T-helper 1 cell treated with Interleukin-12 subunit alpha and Interleukin-12 subunit beta and Interleukin-4 antibody, amounts not matched to agents 30 ng/mL and 1 ng/mL, for 36 hours (primary cell): Measurements from ENCODE around the gene MAGOH. TPM values are rescaled to one million over a fixed set of nuclear protein-coding genes. Genes with fewer than 3 reads are reported as not detected.
"Not testable (repeated sequence)": the region's sequence is repeated elsewhere in the genome, so short reads cannot be mapped to it uniquely, and the experiment has no call there.

ENCODE experiments used
- intact Hi-C: fragments of 100-400 bp; cut with micrococcal nuclease; formaldehyde crosslinking; loops from one replicate; pipeline ENCODE4 v1.15.1; 2024
- total RNA-seq: library from RNA; stranded (reverse); gene quantifications from 2 replicates; pipeline ENCODE4 v1.2.3, GENCODE V29; 2022

MAGOH gene
- total RNA-seq, 1 donor from 2014 or later = 67.7 TPM

GRCh38 chr1:53195246-53196016 lies 42.9 kb downstream of the MAGOH start:
- intact Hi-C loops = loop anchor here (1.0 to 5.0 kb wide), 19 partner anchors 13 to 1827 kb away; partner anchors contain the start of genes CC2D1B, CZIB, ECHDC2 and EPS15

GRCh38 chr1:53190210-53190611 lies 48.1 kb downstream of the MAGOH start:
- intact Hi-C loops = no loop called here

- intact Hi-C loops = no loop called here
These were observed 49.3 kb downstream of the MAGOH start for GRCh38 chr1:53189061-53189460.

DNA sequence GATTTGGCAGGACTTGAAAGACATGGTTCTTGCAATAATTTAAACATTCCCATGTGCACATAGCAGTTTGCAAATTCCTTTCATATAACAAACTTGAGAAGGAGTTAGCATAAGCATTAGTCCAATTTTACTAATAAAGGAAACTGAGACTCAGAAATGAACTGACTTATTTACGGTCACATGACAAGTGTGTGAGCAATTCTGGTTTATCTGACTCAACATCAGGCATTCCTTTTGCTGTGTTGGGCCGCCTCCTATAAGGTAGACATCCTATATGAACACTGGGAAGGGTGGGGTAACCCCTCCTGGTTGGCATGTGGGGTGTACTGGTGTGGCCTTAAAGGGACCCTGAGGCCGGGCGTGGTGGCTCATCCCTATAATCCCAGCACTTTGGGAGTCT lies 50.2 kb downstream of the MAGOH start:
- intact Hi-C loops = no loop called here

DNA sequence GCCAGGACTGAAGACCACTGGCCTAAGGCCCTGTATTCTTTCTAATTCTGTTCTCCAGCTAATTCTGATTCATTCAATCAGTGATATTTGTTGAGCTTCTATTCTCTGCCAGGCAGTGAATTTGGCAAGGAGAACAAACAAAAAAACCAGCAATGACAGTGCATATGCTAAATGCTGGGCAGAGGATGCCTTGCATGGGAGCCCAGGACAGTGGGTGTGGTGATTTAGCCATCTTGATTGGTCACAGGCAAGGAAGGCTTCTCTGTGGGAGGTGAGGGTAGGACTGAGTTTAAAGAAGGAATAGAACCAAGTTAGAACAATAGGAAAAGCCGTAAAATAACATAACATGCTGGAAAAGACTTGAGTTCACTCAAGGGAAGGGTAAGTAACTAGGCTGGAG lies 50.9 kb downstream of the MAGOH start:
- intact Hi-C loops = no loop called here

- intact Hi-C loops = no loop called here
These were observed 51.8 kb downstream of the MAGOH start for GRCh38 chr1:53186533-53186932.

GRCh38 chr1:53185955-53186297 lies 52.4 kb downstream of the MAGOH start:
- intact Hi-C loops = not testable (repeated sequence)

DNA sequence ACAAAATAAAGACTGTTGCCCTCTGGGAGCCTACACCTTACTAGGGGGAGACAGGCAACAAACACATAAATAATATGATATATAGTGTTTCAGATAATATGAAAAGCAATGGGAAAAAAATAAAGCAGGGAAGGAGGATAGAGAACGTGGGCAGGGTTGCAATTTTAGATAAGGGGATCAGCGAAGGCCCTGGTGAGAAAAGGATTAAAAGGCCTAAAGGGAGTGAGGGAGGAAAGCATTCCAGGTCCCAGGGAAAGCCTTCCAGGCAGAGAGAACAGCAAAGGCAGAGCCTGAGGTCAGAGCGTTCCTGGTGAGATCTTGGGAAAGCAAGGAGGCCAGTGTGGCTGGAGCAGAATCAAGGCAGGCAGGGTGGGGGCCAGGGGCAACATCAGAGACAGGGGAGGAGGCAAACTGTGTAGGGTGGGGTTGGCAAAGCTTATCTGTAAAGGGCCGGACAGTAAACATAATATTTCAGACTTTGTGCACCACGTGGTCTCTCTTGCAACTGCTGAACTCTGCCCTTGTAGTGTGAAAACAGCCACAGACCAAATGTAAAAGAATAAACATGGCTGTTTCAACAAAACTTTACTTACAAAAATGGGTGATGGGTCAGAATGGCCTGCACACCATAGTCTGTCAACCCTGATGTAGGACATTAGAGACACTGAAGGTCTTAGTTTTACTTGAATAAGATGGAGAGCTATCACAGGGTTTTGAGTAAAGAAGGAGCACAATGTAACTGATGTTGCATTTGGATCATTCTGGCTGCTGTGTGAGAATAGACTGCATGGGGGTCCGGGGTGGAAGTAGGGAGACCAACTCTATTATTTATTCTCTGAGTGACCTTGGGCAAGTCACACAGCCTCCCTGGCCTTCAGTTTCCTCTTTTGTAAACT lies 55.0 kb downstream of the MAGOH start:
- intact Hi-C loops = loop anchor here (2.0 kb wide), 1 partner anchor 341 kb away; the partner anchor contains the start of gene ZYG11A

DNA sequence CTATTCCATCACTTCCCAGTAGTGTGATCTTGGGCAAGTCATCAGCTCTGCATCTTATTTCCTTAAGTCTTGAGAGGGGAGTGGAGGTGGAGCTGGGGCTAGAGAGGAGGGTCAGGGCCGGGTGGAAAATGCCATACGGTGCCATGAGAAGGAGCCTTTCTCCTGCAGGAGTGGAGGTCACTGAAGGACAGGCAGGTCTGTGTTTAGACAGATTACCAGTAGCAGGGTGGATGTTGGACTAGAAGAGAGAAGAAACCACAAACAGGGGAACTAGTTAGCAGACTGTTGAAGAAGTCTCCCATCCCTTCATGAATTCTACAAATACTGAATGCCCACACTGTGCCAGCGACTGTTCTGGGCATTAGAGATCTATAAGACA lies 55.6 kb downstream of the MAGOH start:
- intact Hi-C loops = loop anchor here (1.0 to 2.0 kb wide), 5 partner anchors 14 to 1285 kb away; partner anchors contain the start of genes CPT2 and ZYG11A

GRCh38 chr1:53182111-53182593 lies 56.2 kb downstream of the MAGOH start:
- intact Hi-C loops = loop anchor here (1.0 to 2.0 kb wide), 5 partner anchors 14 to 1285 kb away; partner anchors contain the start of genes CPT2 and ZYG11A

DNA sequence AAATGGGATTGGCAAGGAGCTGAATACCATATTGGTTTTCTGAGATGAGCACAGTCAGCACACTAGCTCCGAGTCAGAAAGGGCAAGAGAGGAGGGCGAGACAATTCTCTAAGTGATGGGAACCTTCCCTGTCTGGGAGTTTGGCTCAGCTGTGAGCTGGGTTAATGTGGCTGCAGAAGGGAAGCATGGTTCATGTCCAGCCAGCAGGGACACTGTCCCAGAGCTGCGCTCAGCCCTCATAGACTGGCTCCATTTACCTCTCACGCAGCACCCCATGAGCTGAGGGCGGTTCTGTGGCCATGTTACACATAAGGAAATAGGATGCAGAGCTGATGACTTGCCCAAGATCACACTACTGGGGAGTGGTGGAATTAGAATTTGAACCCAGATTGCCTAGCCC lies 57.4 kb downstream of the MAGOH start:
- intact Hi-C loops = no loop called here

DNA sequence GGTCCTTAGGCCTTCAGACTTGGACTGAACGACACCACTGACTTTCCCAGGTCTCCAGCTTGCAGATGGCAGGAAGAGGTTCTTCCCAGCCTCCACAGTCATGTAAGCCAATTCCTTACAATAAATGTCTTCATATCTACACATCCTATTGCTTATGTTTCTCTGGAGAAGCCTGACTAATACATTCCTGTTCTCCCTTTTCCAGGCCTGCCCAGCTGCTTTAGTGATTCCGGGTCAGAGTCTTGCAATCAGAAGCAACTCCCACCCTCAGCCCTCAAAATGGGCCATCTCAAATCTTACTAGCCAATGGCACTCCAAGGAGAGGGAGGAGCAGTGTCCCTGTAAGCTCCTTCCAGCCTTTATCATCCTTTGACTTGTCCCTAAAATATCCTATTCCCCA lies 58.1 kb downstream of the MAGOH start:
- intact Hi-C loops = no loop called here

Other genes with a start within 250 kb of the MAGOH start
- not detected in 2 replicates for gene PODN, start 176.3 kb downstream of the MAGOH start, total RNA-seq
- gene SLC1A7, start 95.9 kb downstream of the MAGOH start, total RNA-seq = not detected in 2 replicates
- gene CPT2, start 41.7 kb downstream of the MAGOH start, total RNA-seq = 12.4 and 12.9 TPM in 2 replicates
- 45.8 and 46.7 TPM in 2 replicates for gene CZIB, start 17.9 kb downstream of the MAGOH start, total RNA-seq
- 68.4 and 71.7 TPM in 2 replicates for gene LRP8, start 89.6 kb upstream of the MAGOH start, total RNA-seq
- not detected in 2 replicates for gene DMRTB1, start 220.9 kb upstream of the MAGOH start, total RNA-seq